ENCODE results near the gene SPATA20. TPM values are rescaled to one million over a fixed set of nuclear protein-coding genes. Genes with fewer than 3 reads are reported as not detected.

The SPATA20 gene
- total and polyA plus RNA-seq, 2 experiments from 2014 or later, result 89.9 to 146 TPM

- Histone ChIP-seq H3K4me2 (ENCODE audit: unreplicated experiment) (no peak overlapping the region), H3K9ac (no peak overlapping the region), H3K36me3 (ENCODE audit: low read depth) (no peaks in the 10 kb centered on the region), H3F3A (ENCODE audit: insufficient read depth) (no peaks in the 10 kb centered on the region), H3K4me3 (no peak overlapping the region), H3K9me3 (ENCODE audit: low read depth) (no peaks in the 10 kb centered on the region), H3K27ac (no peak overlapping the region), H3K4me1 (ENCODE audit: insufficient read depth) (no peaks in the 10 kb centered on the region), H2AFZ (no peak overlapping the region), H3K27me3 (replicated peaks; ENCODE audit: insufficient read depth) (no peaks in the 10 kb centered on the region), H3K9me2 (ENCODE audit: insufficient read depth) (no peaks in the 10 kb centered on the region), H3K79me2 (ENCODE audit: insufficient read depth) (no peaks in the 10 kb centered on the region), H4K20me1 (ENCODE audit: insufficient read depth) (no peaks in the 10 kb centered on the region)
- DNase-seq, result no peak
- in situ Hi-C loops (cut with MboI), result loop anchor here (25.0 kb wide), 1 partner anchor 108 kb away; the partner anchor contains the start of gene RSAD1
- TF ChIP-seq EZH2 (IDR thresholded peaks at IDR 0.05; ENCODE audit: insufficient read depth, poor library complexity, severe bottlenecking), result no peak
- no peak for TF ChIP-seq EZH2phosphoT487 (IDR thresholded peaks at IDR 0.05; ENCODE audit: insufficient read depth, low read depth)
- 87 to 89% methylated on average over 21 of the region's 21 CpGs for WGBS, 2 experiments (ENCODE audit: low coverage in 1 of 2, low lambda C conversion rate in 2 of 2, missing lambda C conversion rate in 2 of 2)
Measured at GRCh38 chr17:50594892-50595291, 47.9 kb downstream of the SPATA20 start.

- TF ChIP-seq EZH2 (IDR thresholded peaks at IDR 0.05; ENCODE audit: insufficient read depth, poor library complexity, severe bottlenecking) (no peak), EZH2phosphoT487 (IDR thresholded peaks at IDR 0.05; ENCODE audit: insufficient read depth, low read depth) (no peak)
- in situ Hi-C loops (cut with MboI), result loop anchor here (25.0 kb wide), 1 partner anchor 109 kb away; the partner anchor contains the start of gene RSAD1
- DNase-seq, result no peak
- Histone ChIP-seq H3K9ac (no peak overlapping the region), H2AFZ (no peak overlapping the region), H3K36me3 (ENCODE audit: low read depth) (no peaks in the 10 kb centered on the region), H3K79me2 (ENCODE audit: insufficient read depth) (no peaks in the 10 kb centered on the region), H3K4me2 (ENCODE audit: unreplicated experiment) (no peak overlapping the region), H3K4me3 (no peak overlapping the region), H3K9me3 (ENCODE audit: low read depth) (no peaks in the 10 kb centered on the region), H3F3A (ENCODE audit: insufficient read depth) (no peaks in the 10 kb centered on the region), H3K27ac (no peak overlapping the region), H3K27me3 (replicated peaks; ENCODE audit: insufficient read depth) (no peaks in the 10 kb centered on the region), H3K9me2 (ENCODE audit: insufficient read depth) (no peaks in the 10 kb centered on the region), H3K4me1 (ENCODE audit: insufficient read depth) (no peaks in the 10 kb centered on the region), H4K20me1 (ENCODE audit: insufficient read depth) (no peaks in the 10 kb centered on the region)
- 87 to 88% methylated on average over 33 to 34 of the region's 34 CpGs for WGBS, 2 experiments (ENCODE audit: low coverage in 1 of 2, low lambda C conversion rate in 2 of 2, missing lambda C conversion rate in 2 of 2)
Measured at GRCh38 chr17:50596191-50597037, 49.4 kb downstream of the SPATA20 start.

GRCh38 chr17:50598487-50598886 lies 51.5 kb downstream of the SPATA20 start:
- Histone ChIP-seq H3K27ac (no peak overlapping the region), H3K4me1 (ENCODE audit: insufficient read depth) (no peaks in the 10 kb centered on the region), H3K9me2 (ENCODE audit: insufficient read depth) (no peaks in the 10 kb centered on the region), H3K4me3 (no peak overlapping the region), H3K27me3 (replicated peaks; ENCODE audit: insufficient read depth) (no peaks in the 10 kb centered on the region), H3K9me3 (ENCODE audit: low read depth) (no peaks in the 10 kb centered on the region), H3F3A (ENCODE audit: insufficient read depth) (no peaks in the 10 kb centered on the region), H3K4me2 (ENCODE audit: unreplicated experiment) (no peak overlapping the region), H3K79me2 (ENCODE audit: insufficient read depth) (no peaks in the 10 kb centered on the region), H4K20me1 (ENCODE audit: insufficient read depth) (no peaks in the 10 kb centered on the region), H3K9ac (no peak overlapping the region), H2AFZ (no peak overlapping the region), H3K36me3 (ENCODE audit: low read depth) (no peaks in the 10 kb centered on the region)
- DNase-seq, result no peak
- no peak for TF ChIP-seq EZH2 (IDR thresholded peaks at IDR 0.05; ENCODE audit: insufficient read depth, poor library complexity, severe bottlenecking)
- no peak for TF ChIP-seq EZH2phosphoT487 (IDR thresholded peaks at IDR 0.05; ENCODE audit: insufficient read depth, low read depth)
- 92% methylated on average over 5 of the region's 5 CpGs for WGBS, 2 experiments (ENCODE audit: low coverage in 1 of 2, low lambda C conversion rate in 2 of 2, missing lambda C conversion rate in 2 of 2)
- in situ Hi-C loops (cut with MboI), result loop anchor here (25.0 kb wide), 1 partner anchor 111 kb away; the partner anchor contains the start of gene RSAD1

- H3F3A ChIP-seq (ENCODE audit: insufficient read depth), result no peaks in the 10 kb centered on the region
- no peaks in the 10 kb centered on the region for H3K9me2 ChIP-seq (ENCODE audit: insufficient read depth)
- H3K9me3 ChIP-seq (ENCODE audit: low read depth), result no peaks in the 10 kb centered on the region
- no peak overlapping the region for H3K4me2 ChIP-seq (ENCODE audit: unreplicated experiment)
- H3K27ac ChIP-seq, result no peak overlapping the region
- no peaks in the 10 kb centered on the region for H3K36me3 ChIP-seq (ENCODE audit: low read depth)
- H3K79me2 ChIP-seq (ENCODE audit: insufficient read depth), result no peaks in the 10 kb centered on the region
- H3K4me1 ChIP-seq (ENCODE audit: insufficient read depth), result no peaks in the 10 kb centered on the region
- no peak for TF ChIP-seq EZH2 (IDR thresholded peaks at IDR 0.05; ENCODE audit: insufficient read depth, poor library complexity, severe bottlenecking)
- no peak for TF ChIP-seq EZH2phosphoT487 (IDR thresholded peaks at IDR 0.05; ENCODE audit: insufficient read depth, low read depth)
- no peak overlapping the region for H3K4me3 ChIP-seq
- 90 to 96% methylated on average over 8 to 14 of the region's 15 CpGs for WGBS, 2 experiments (ENCODE audit: low coverage in 1 of 2, low lambda C conversion rate in 2 of 2, missing lambda C conversion rate in 2 of 2)
- no peak overlapping the region for H2AFZ ChIP-seq
- no peak overlapping the region for H3K9ac ChIP-seq
- no peaks in the 10 kb centered on the region for H4K20me1 ChIP-seq (ENCODE audit: insufficient read depth)
- no peaks in the 10 kb centered on the region for H3K27me3 ChIP-seq (replicated peaks; ENCODE audit: insufficient read depth)
- in situ Hi-C loops (cut with MboI), result loop anchor here (25.0 kb wide), 1 partner anchor 112 kb away; the partner anchor contains the start of gene RSAD1
- no peak for DNase-seq
Measured at GRCh38 chr17:50599606-50600005, 52.6 kb downstream of the SPATA20 start.
